Mesendoderm (in vitro differentiated cells): ENCODE results near the gene TTC23L.

Source experiments
- DNase-seq: peaks from one replicate; pipeline ENCODE4 v3.0.0; 2013
- H2AK5ac ChIP-seq: 2 replicates; pipeline ENCODE4 v1.6.1; 2013; ENCODE audit warnings: low read length, inconsistent platforms
- H2BK120ac ChIP-seq: 2 replicates; pipeline ENCODE4 v1.6.1; 2013; ENCODE audit warnings: low read depth, mild to moderate bottlenecking, low read length, moderate library complexity, mixed read lengths
- H2BK15ac ChIP-seq: replicated peaks from 2 replicates; pipeline ENCODE4 v1.6.1; 2013; ENCODE audit warnings: low read depth, mild to moderate bottlenecking, moderate library complexity
- H2BK5ac ChIP-seq: 2 replicates; pipeline ENCODE4 v1.6.1; 2013; ENCODE audit warnings: low read length, inconsistent platforms
- H3K18ac ChIP-seq: 2 replicates; pipeline ENCODE4 v1.6.1; 2013; ENCODE audit warnings: mild to moderate bottlenecking, low read length, mixed read lengths
- H3K23ac ChIP-seq: one replicate; pipeline ENCODE4 v1.6.1; 2013; ENCODE audit warnings: low read length
- H3K27ac ChIP-seq: 2 replicates; pipeline ENCODE4 v1.5.1; 2013; ENCODE audit warnings: low read depth, mild to moderate bottlenecking, inconsistent platforms, low read length, moderate library complexity
- H3K27me3 ChIP-seq: 2 replicates; pipeline ENCODE4 v1.6.1; 2013; ENCODE audit warnings: low read length, control low read depth, mild to moderate bottlenecking, inconsistent platforms; ENCODE audit not compliant: insufficient read depth, poor library complexity
- H3K36me3 ChIP-seq: 2 replicates; pipeline ENCODE4 v1.6.1; 2013; ENCODE audit warnings: low read length, inconsistent platforms; ENCODE audit not compliant: control insufficient read depth, insufficient read depth
- H3K4ac ChIP-seq: one replicate; pipeline ENCODE4 v1.6.1; 2013; ENCODE audit warnings: low read depth, mild to moderate bottlenecking, low read length, moderate library complexity
- H3K4me1 ChIP-seq: 2 replicates; pipeline ENCODE4 v1.6.1; 2013; ENCODE audit warnings: low read depth, low read length, inconsistent platforms; ENCODE audit not compliant: control insufficient read depth
- H3K4me2 ChIP-seq: 2 replicates; pipeline ENCODE4 v1.6.1; 2013; ENCODE audit warnings: low read length
- H3K4me3 ChIP-seq: 2 replicates; pipeline ENCODE4 v1.5.1; 2013; ENCODE audit warnings: mild to moderate bottlenecking, low read length
- H3K56ac ChIP-seq: one replicate; pipeline ENCODE4 v1.6.1; 2013; ENCODE audit warnings: low read length
- H3K79me1 ChIP-seq: 2 replicates; pipeline ENCODE4 v1.6.1; 2013; ENCODE audit warnings: low read length, inconsistent platforms
- H3K79me2 ChIP-seq: 2 replicates; pipeline ENCODE4 v1.6.1; 2013; ENCODE audit warnings: mild to moderate bottlenecking, low read length; ENCODE audit not compliant: control insufficient read depth, insufficient read depth
- H3K9ac ChIP-seq: 2 replicates; pipeline ENCODE4 v1.6.1; 2013; ENCODE audit warnings: low read length, inconsistent platforms
- H4K5ac ChIP-seq: one replicate; pipeline ENCODE4 v1.6.1; 2013; ENCODE audit warnings: low read length
- H4K8ac ChIP-seq: one replicate; pipeline ENCODE4 v1.6.1; 2013; ENCODE audit warnings: low read depth, mild to moderate bottlenecking, control low read depth, low read length, moderate library complexity
- WGBS: extraction: QIAGEN DNeasy Blood & Tissue Kit; methylation state at CpG from one replicate; pipeline ENCODE4 v1.1.7; 2013; ENCODE audit warnings: low lambda C conversion rate, missing lambda C conversion rate; ENCODE audit not compliant: insufficient coverage; ENCODE audit errors: extremely low coverage; 5-methylcytosine and 5-hydroxymethylcytosine counted together

The TTC23L gene

DNA sequence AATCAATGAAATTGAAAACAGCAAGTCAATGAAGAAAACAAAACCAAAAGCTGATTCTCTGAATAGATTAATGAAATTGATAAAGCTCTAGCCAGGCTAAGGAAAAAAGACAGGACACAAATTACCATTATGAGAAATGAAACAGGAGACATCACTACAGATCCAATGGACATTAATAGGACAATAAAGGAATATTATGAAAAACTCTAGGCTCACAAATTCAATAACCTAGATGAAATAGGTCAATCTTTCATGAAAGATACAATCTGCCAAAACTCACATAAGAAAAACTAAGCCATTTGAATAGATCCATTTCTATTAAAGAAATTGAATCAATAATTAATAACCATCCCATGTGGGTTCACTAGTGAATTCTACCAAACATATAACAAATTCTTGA lies 37.3 kb downstream of the TTC23L start:
- H3K18ac ChIP-seq, result no peak overlapping the region
- no peaks in the 10 kb centered on the region for H3K27me3 ChIP-seq
- no peak for DNase-seq
- H3K56ac ChIP-seq, result no peak overlapping the region
- H3K27ac ChIP-seq, result no peak overlapping the region
- H3K4me1 ChIP-seq, result no peaks in the 10 kb centered on the region
- H3K79me2 ChIP-seq, result no peaks in the 10 kb centered on the region
- no peak overlapping the region for H3K23ac ChIP-seq
- no peak overlapping the region for H4K8ac ChIP-seq
- H2BK5ac ChIP-seq, result no peak overlapping the region
- H3K79me1 ChIP-seq, result no peaks in the 10 kb centered on the region
- no peak overlapping the region for H3K4me3 ChIP-seq
- no peak overlapping the region for H3K9ac ChIP-seq
- H2BK15ac ChIP-seq, result no peak overlapping the region
- H2BK120ac ChIP-seq, result no peak overlapping the region
- H3K4ac ChIP-seq, result no peak overlapping the region
- no peak overlapping the region for H4K5ac ChIP-seq
- no peak overlapping the region for H2AK5ac ChIP-seq
- no peak overlapping the region for H3K4me2 ChIP-seq
- no peaks in the 10 kb centered on the region for H3K36me3 ChIP-seq

DNA sequence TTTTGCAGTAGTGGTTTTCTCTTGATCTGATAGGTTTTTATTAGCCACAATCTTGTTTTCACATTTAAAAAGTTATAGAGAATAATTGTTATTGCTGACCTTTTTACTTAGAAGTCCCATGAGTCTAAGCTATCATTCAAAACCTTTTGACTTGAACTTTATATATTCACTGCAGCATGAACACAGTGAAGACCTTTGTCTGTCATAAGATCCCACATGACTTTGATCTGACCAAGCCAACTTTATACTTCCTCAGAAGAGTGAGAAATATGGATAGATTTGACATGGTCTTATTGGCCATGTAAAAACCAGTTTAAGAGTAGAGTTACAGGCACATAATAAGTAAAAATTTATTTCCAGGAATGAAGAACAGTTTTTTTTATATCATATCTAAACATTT lies 42.3 kb downstream of the TTC23L start:
- Histone ChIP-seq H3K18ac (no peak overlapping the region), H3K27ac (no peak overlapping the region), H3K4ac (no peak overlapping the region), H3K9ac (no peak overlapping the region), H2BK120ac (no peak overlapping the region), H3K27me3 (no peaks in the 10 kb centered on the region), H2AK5ac (no peak overlapping the region), H4K5ac (no peak overlapping the region), H3K36me3 (no peaks in the 10 kb centered on the region), H4K8ac (no peak overlapping the region), H3K56ac (no peak overlapping the region), H2BK5ac (no peak overlapping the region), H3K4me3 (no peak overlapping the region), H3K79me1 (no peaks in the 10 kb centered on the region), H3K23ac (no peak overlapping the region), H3K4me2 (no peak overlapping the region), H2BK15ac (no peak overlapping the region), H3K79me2 (no peaks in the 10 kb centered on the region), H3K4me1 (no peaks in the 10 kb centered on the region)
- no peak for DNase-seq

DNA sequence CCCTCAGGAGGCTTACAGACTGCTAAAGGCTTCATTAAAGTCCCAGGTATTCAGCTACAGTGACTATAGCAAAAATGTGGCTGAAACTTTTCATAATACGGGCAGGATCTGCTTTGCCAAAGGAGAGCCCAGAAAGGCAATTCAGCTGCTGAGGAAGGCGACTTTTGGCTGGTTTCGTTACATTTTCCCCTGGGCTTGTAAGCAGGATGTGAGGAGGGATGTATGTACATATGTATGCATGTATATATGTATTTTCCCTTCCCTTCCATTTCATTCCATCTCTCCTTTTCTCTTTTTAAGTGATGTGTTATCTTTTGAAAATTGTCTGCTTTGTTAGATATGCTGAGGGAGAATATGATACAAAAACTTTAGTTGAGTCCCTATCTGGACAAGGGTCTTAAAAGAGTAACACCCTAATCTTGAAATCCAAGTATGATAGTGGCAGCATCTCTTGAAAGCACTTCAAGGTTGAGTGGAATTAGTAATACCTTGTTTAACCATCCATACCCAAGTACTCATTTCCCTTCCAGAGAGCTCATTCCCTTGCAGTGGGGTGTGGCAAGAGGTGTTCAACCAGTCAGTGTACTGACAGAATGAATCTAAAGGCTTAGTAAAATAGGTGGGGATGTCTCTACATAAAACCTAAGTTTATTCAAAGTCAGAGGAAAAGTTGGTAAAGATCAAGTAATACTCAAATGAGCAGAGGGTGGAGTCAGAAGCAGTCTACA lies 47.6 kb downstream of the TTC23L start:
- H3K79me1 ChIP-seq, result no peaks in the 10 kb centered on the region
- no peaks in the 10 kb centered on the region for H3K79me2 ChIP-seq
- no peak overlapping the region for H3K27ac ChIP-seq
- H3K9ac ChIP-seq, result no peak overlapping the region
- H2BK5ac ChIP-seq, result no peak overlapping the region
- no peak overlapping the region for H4K5ac ChIP-seq
- no peaks in the 10 kb centered on the region for H3K4me1 ChIP-seq
- no peak overlapping the region for H3K4ac ChIP-seq
- WGBS, result no CpG with 5 or more reads among the region's 3 CpGs
- DNase-seq, result no peak
- no peak overlapping the region for H4K8ac ChIP-seq
- no peak overlapping the region for H2AK5ac ChIP-seq
- no peak overlapping the region for H3K4me2 ChIP-seq
- no peaks in the 10 kb centered on the region for H3K27me3 ChIP-seq
- H3K23ac ChIP-seq, result no peak overlapping the region
- H3K4me3 ChIP-seq, result no peak overlapping the region
- H3K18ac ChIP-seq, result no peak overlapping the region
- H3K56ac ChIP-seq, result no peak overlapping the region
- no peak overlapping the region for H2BK15ac ChIP-seq
- H3K36me3 ChIP-seq, result no peaks in the 10 kb centered on the region
- H2BK120ac ChIP-seq, result no peak overlapping the region

DNA sequence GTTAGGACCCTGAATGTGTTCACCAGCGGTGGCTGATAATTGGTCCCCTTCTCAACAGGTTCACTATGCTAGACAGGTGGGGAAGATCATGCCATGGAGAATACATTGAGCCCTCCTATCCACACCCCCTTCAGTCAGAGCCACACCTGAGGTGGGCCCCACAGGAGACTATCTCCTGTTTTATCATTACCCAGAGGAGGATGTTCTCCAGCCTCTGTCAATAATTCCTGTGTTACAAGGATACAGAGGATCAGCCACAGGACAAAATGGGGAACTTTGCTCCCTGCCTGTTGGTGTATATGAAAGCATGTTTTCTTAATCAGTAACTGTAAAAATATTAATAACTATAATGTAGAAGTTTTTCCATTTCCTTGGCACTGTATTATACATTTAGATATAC lies 50.4 kb downstream of the TTC23L start:
- no peaks in the 10 kb centered on the region for H3K79me1 ChIP-seq

DNA sequence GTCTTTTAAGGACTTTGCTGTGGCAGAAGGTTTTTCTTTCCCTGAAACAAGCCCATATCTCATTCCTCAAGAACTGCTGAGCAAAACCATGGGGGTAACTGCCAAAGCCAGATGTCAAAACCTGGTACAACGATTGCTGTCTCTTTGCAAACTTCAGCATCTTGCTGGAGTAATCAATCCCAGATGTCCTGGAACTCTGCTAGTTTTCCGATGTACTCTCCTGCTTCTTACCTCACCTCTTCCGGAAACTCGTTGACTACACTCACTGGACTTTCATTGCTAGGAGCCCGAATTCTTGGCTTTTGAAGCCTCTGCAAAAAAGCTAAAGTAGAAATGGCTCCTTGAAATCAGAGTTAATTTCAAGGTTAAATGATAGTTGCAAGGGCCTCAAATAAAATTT lies 53.0 kb downstream of the TTC23L start:
- Histone ChIP-seq H3K4me2 (no peak overlapping the region), H3K79me2 (no peaks in the 10 kb centered on the region), H2BK5ac (no peak overlapping the region), H3K23ac (no peak overlapping the region), H3K36me3 (no peaks in the 10 kb centered on the region), H3K4me3 (no peak overlapping the region), H2BK15ac (no peak overlapping the region), H3K27ac (no peak overlapping the region), H4K8ac (no peak overlapping the region), H2AK5ac (no peak overlapping the region), H3K27me3 (no peaks in the 10 kb centered on the region), H3K4ac (no peak overlapping the region), H3K9ac (no peak overlapping the region), H3K4me1 (no peaks in the 10 kb centered on the region), H3K56ac (no peak overlapping the region), H4K5ac (no peak overlapping the region), H2BK120ac (no peak overlapping the region), H3K18ac (no peak overlapping the region), H3K79me1 (no peaks in the 10 kb centered on the region)
- DNase-seq, result no peak
- no CpG with 5 or more reads among the region's 5 CpGs for WGBS

More for the DNA sequence above, 50.4 kb downstream of the TTC23L start:
- no peak overlapping the region for H4K5ac ChIP-seq
- H2BK5ac ChIP-seq, result no peak overlapping the region
- no peak overlapping the region for H3K4me3 ChIP-seq
- no peak for DNase-seq
- no peak overlapping the region for H3K56ac ChIP-seq
- no peak overlapping the region for H2BK120ac ChIP-seq
- H3K4me1 ChIP-seq, result no peaks in the 10 kb centered on the region
- H4K8ac ChIP-seq, result no peak overlapping the region
- H3K36me3 ChIP-seq, result no peaks in the 10 kb centered on the region
- H3K4ac ChIP-seq, result no peak overlapping the region
- no peaks in the 10 kb centered on the region for H3K79me2 ChIP-seq
- no peak overlapping the region for H3K27ac ChIP-seq
- H3K4me2 ChIP-seq, result no peak overlapping the region
- WGBS, result no CpG with 5 or more reads among the region's 1 CpG
- no peak overlapping the region for H3K23ac ChIP-seq
- H2AK5ac ChIP-seq, result no peak overlapping the region
- no peaks in the 10 kb centered on the region for H3K27me3 ChIP-seq
- no peak overlapping the region for H3K18ac ChIP-seq
- H2BK15ac ChIP-seq, result no peak overlapping the region
- no peak overlapping the region for H3K9ac ChIP-seq

DNA sequence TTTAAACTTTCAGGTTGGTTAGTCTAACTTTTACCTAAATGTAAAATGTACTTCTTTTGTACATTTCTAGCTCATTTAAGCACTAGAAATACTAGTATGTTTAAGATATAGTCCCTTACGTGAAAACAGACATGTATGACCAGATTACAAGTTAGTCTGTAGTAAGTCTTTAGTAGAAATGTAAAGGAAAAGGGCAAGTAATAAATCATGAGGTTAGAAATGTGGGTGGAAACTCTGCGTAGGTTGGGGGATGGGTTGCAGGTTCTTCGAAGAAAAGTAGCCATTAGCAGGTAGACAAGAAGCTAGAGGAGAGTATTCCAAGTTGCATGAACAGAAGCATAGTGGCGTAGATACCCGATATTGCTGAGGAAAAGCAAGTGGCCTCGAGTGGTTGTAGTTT lies 53.5 kb downstream of the TTC23L start:
- Histone ChIP-seq H3K79me1 (no peaks in the 10 kb centered on the region), H2AK5ac (no peak overlapping the region), H2BK120ac (no peak overlapping the region), H3K23ac (no peak overlapping the region), H3K4ac (no peak overlapping the region), H3K4me2 (no peak overlapping the region), H3K36me3 (no peaks in the 10 kb centered on the region), H3K9ac (no peak overlapping the region), H3K79me2 (no peaks in the 10 kb centered on the region), H4K5ac (no peak overlapping the region), H4K8ac (no peak overlapping the region), H3K27ac (no peak overlapping the region), H2BK5ac (no peak overlapping the region), H2BK15ac (no peak overlapping the region), H3K56ac (no peak overlapping the region), H3K27me3 (no peaks in the 10 kb centered on the region), H3K4me1 (no peaks in the 10 kb centered on the region), H3K18ac (no peak overlapping the region), H3K4me3 (no peak overlapping the region)
- DNase-seq, result no peak
- WGBS, result no CpG with 5 or more reads among the region's 6 CpGs
